SK-N-SH treated with all-trans-retinoic acid at 6 μM for 48 hours (cell line): Measurements from ENCODE around the gene IRGQ.

Experiments used
- ATAC-seq: fragments of 200-7000 bp; cut with Tn5 transposase; 3 replicates; pipeline ENCODE4 v1.9.1; 2020; ENCODE audit warnings: mild to moderate bottlenecking, moderate library complexity
- ARNTL ChIP-seq: fragments of 450-650 bp; formaldehyde crosslinking; IDR thresholded peaks from 2 replicates; pipeline ENCODE4 v1.5.0; 2020; ENCODE audit warnings: low read depth, mild to moderate bottlenecking, moderate library complexity, borderline replicate concordance
- BACH2 ChIP-seq: fragments of 250-450 bp; sonication (Bioruptor Pico); IDR thresholded peaks from 2 replicates; pipeline ENCODE4 v1.9.0; 2021; ENCODE audit warnings: mild to moderate bottlenecking, borderline replicate concordance
- ESRRG ChIP-seq: fragments of 250-450 bp; sonication (Bioruptor Pico); IDR thresholded peaks from 2 replicates; pipeline ENCODE4 v1.6.1; 2021; ENCODE audit warnings: mild to moderate bottlenecking
- GLIS3 ChIP-seq: fragments of 250-450 bp; sonication (Bioruptor Pico); IDR thresholded peaks from 2 replicates; pipeline ENCODE4 v1.5.0; 2020; ENCODE audit warnings: mild to moderate bottlenecking, moderate library complexity
- ISL1 ChIP-seq: fragments of 250-450 bp; sonication (Bioruptor Pico); IDR thresholded peaks from 2 replicates; pipeline ENCODE4 v2.1.2; 2022; ENCODE audit warnings: mild to moderate bottlenecking, moderate library complexity
- OSR1 ChIP-seq: fragments of 250-450 bp; sonication (Bioruptor Pico); IDR thresholded peaks from 2 replicates; pipeline ENCODE4 v1.8.0; 2022; ENCODE audit warnings: moderate library complexity, mild to moderate bottlenecking, inconsistent platforms
- RARB ChIP-seq: fragments of 250-450 bp; sonication (Bioruptor Pico); IDR thresholded peaks from 2 replicates; pipeline ENCODE4 v1.8.0; 2021; ENCODE audit warnings: mild to moderate bottlenecking, moderate library complexity
- SNAI2 ChIP-seq: fragments of 250-450 bp; sonication (Bioruptor Pico); IDR thresholded peaks from 2 replicates; pipeline ENCODE4 v1.5.0; 2020; ENCODE audit warnings: mild to moderate bottlenecking, moderate library complexity
- TCF4 ChIP-seq: fragments of 250-450 bp; sonication (Bioruptor Pico); IDR thresholded peaks from 2 replicates; pipeline ENCODE4 v1.8.0; 2021; ENCODE audit warnings: mild to moderate bottlenecking, moderate library complexity, borderline replicate concordance
- TOX ChIP-seq: fragments of 250-450 bp; sonication (Bioruptor Pico); IDR thresholded peaks from 2 replicates; pipeline ENCODE4 v1.8.0; 2021; ENCODE audit warnings: mild to moderate bottlenecking, moderate library complexity, borderline replicate concordance
- ZFP3 ChIP-seq: fragments of 250-450 bp; sonication (Bioruptor Pico); IDR thresholded peaks from 2 replicates; pipeline ENCODE4 v1.5.0; 2020; ENCODE audit warnings: mild to moderate bottlenecking, moderate library complexity
- ZFP30 ChIP-seq: fragments of 450-650 bp; formaldehyde crosslinking; IDR thresholded peaks from 2 replicates; pipeline ENCODE4 v1.5.0; 2022; ENCODE audit warnings: mild to moderate bottlenecking, moderate library complexity
- TF ChIP-seq, protein P1 (sequence below): fragments of 250-450 bp; sonication (Bioruptor Pico); IDR thresholded peaks from 2 replicates; pipeline ENCODE4 v1.5.1; 2021; ENCODE audit warnings: mild to moderate bottlenecking, moderate library complexity
- TF ChIP-seq, protein P2 (sequence below): fragments of 250-450 bp; sonication (Bioruptor Pico); IDR thresholded peaks from 2 replicates; pipeline ENCODE4 v1.5.1; 2020; ENCODE audit warnings: low read depth, mild to moderate bottlenecking, moderate library complexity
- TF ChIP-seq, protein P3 (sequence below): fragments of 250-450 bp; sonication (Bioruptor Pico); IDR thresholded peaks from 2 replicates; pipeline ENCODE4 v1.8.0; 2020; ENCODE audit warnings: mild to moderate bottlenecking, moderate library complexity, borderline replicate concordance
- TF ChIP-seq, protein P4 (sequence below): fragments of 250-450 bp; sonication (Bioruptor Pico); IDR thresholded peaks from 2 replicates; pipeline ENCODE4 v1.5.0; 2020; ENCODE audit warnings: mild to moderate bottlenecking, moderate library complexity

Gene IRGQ

DNA sequence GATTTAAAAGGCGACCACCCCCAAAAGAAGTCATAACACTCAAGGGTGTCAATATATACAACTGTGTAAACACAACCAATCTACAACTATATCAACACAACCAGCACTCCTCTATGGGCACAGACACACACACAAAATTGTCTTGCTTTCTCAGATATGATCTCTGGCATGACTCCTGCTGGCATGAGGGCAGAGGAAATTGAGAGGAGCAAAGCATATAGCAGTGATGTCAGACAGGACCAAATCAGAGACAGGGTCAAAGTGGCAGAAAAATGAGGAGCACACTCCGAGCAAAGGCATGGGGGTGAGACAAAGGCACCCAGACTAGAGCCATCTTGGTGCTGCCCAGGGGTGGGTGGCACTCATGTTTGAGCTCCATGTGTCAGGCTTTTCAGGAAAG lies 9.6 kb downstream of the IRGQ start:
- no peak for ATAC-seq

DNA sequence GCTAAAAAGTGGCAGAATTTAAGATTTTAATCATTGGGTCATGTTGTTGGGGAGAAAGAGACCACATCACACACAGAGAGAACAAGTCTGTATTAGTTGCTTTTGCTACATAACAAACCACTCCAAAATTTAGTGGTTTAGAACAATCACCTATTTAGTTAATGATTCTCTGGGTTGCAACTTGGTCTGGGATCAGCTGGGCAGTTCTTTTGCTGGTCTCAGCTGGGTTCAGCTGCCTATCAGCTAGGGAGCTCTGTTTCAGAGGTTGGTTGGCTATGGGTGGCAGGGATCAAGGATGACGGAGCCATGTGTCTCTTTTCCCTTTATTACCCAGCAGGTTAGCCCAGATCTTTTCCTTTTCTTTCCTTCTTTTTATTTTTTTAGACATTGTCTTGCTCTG lies 11.4 kb downstream of the IRGQ start:
- ATAC-seq: no peak
- TF ChIP-seq SNAI2 (CRISPR knock-in tag) (no peak), TCF4 (CRISPR knock-in tag) (no peak), TOX (CRISPR knock-in tag) (no peak), ESRRG (CRISPR knock-in tag) (no peak), RARB (CRISPR knock-in tag) (no peak), ARNTL (CRISPR knock-in tag) (no peak)
- TF ChIP-seq, protein P1, sequence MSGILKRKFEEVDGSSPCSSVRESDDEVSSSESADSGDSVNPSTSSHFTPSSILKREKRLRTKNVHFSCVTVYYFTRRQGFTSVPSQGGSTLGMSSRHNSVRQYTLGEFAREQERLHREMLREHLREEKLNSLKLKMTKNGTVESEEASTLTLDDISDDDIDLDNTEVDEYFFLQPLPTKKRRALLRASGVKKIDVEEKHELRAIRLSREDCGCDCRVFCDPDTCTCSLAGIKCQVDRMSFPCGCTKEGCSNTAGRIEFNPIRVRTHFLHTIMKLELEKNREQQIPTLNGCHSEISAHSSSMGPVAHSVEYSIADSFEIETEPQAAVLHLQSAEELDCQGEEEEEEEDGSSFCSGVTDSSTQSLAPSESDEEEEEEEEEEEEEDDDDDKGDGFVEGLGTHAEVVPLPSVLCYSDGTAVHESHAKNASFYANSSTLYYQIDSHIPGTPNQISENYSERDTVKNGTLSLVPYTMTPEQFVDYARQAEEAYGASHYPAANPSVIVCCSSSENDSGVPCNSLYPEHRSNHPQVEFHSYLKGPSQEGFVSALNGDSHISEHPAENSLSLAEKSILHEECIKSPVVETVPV (CRISPR knock-in tag): no peak
- TF ChIP-seq, protein P2, sequence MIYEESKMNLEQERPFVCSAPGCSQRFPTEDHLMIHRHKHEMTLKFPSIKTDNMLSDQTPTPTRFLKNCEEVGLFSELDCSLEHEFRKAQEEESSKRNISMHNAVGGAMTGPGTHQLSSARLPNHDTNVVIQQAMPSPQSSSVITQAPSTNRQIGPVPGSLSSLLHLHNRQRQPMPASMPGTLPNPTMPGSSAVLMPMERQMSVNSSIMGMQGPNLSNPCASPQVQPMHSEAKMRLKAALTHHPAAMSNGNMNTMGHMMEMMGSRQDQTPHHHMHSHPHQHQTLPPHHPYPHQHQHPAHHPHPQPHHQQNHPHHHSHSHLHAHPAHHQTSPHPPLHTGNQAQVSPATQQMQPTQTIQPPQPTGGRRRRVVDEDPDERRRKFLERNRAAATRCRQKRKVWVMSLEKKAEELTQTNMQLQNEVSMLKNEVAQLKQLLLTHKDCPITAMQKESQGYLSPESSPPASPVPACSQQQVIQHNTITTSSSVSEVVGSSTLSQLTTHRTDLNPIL (CRISPR knock-in tag): no peak

More for the DNA sequence above, 9.6 kb downstream of the IRGQ start:
- TF ChIP-seq ZFP3 (CRISPR knock-in tag): no peak
- TF ChIP-seq ZFP30: no peak

DNA sequence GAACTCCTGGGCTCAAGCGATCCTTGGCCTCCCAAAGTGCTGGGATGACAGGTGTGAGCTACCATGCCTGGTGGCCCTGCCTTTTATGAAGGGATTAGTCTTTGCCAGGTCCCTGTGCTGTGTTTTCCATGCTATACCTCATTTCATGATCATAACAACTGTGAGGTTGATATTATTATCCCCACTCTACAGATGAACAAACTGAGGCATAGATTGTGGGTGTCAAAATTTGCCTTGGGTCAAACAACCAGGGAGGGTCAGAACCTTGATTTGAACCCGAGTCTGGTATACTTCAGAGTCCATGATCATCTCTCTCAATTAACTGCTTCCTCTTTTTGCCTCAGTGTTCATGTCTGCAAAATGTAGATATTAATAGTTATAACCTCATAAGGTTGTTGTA lies 13.4 kb downstream of the IRGQ start:
- no peak for TF ChIP-seq SNAI2 (CRISPR knock-in tag)
- TF ChIP-seq ZFP3 (CRISPR knock-in tag): no peak
- TF ChIP-seq TCF4 (CRISPR knock-in tag): no peak
- no peak for TF ChIP-seq ARNTL (CRISPR knock-in tag)
- TF ChIP-seq, protein P1 (CRISPR knock-in tag): no peak
- no peak for ATAC-seq

DNA sequence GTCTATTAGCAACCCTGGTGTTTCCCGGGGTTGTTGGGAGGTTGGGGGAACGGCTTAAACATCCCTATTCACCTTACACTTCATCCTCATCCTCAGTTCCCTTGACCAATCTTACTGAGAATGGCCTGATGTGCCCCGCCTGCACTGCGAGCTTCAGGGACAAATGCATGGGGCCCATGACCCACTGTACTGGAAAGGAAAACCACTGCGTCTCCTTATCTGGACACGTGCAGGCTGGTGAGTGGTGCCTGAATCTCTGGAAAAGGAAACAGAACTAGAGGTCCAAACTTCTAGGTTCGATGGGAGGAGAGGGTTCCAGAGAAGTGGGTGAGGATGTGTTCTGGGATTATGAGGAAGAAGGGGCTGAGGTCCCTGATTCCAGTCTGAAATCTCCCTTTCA lies 14.5 kb downstream of the IRGQ start:
- TF ChIP-seq, protein P3, sequence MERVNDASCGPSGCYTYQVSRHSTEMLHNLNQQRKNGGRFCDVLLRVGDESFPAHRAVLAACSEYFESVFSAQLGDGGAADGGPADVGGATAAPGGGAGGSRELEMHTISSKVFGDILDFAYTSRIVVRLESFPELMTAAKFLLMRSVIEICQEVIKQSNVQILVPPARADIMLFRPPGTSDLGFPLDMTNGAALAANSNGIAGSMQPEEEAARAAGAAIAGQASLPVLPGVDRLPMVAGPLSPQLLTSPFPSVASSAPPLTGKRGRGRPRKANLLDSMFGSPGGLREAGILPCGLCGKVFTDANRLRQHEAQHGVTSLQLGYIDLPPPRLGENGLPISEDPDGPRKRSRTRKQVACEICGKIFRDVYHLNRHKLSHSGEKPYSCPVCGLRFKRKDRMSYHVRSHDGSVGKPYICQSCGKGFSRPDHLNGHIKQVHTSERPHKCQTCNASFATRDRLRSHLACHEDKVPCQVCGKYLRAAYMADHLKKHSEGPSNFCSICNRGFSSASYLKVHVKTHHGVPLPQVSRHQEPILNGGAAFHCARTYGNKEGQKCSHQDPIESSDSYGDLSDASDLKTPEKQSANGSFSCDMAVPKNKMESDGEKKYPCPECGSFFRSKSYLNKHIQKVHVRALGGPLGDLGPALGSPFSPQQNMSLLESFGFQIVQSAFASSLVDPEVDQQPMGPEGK (CRISPR knock-in tag): no peak
- TF ChIP-seq ZFP3 (CRISPR knock-in tag) (no peak), BACH2 (CRISPR knock-in tag) (no peak), OSR1 (CRISPR knock-in tag) (no peak), ARNTL (CRISPR knock-in tag) (no peak), GLIS3 (CRISPR knock-in tag) (no peak), ISL1 (CRISPR knock-in tag) (no peak), TCF4 (CRISPR knock-in tag) (no peak)
- TF ChIP-seq, protein P4, sequence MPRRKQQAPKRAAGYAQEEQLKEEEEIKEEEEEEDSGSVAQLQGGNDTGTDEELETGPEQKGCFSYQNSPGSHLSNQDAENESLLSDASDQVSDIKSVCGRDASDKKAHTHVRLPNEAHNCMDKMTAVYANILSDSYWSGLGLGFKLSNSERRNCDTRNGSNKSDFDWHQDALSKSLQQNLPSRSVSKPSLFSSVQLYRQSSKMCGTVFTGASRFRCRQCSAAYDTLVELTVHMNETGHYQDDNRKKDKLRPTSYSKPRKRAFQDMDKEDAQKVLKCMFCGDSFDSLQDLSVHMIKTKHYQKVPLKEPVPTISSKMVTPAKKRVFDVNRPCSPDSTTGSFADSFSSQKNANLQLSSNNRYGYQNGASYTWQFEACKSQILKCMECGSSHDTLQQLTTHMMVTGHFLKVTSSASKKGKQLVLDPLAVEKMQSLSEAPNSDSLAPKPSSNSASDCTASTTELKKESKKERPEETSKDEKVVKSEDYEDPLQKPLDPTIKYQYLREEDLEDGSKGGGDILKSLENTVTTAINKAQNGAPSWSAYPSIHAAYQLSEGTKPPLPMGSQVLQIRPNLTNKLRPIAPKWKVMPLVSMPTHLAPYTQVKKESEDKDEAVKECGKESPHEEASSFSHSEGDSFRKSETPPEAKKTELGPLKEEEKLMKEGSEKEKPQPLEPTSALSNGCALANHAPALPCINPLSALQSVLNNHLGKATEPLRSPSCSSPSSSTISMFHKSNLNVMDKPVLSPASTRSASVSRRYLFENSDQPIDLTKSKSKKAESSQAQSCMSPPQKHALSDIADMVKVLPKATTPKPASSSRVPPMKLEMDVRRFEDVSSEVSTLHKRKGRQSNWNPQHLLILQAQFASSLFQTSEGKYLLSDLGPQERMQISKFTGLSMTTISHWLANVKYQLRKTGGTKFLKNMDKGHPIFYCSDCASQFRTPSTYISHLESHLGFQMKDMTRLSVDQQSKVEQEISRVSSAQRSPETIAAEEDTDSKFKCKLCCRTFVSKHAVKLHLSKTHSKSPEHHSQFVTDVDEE: no peak
- TF ChIP-seq, protein P2 (CRISPR knock-in tag): no peak
- ATAC-seq: no peak
